ENCODE measurements around the gene SYNPO2. TPM values are rescaled to one million over a fixed set of nuclear protein-coding genes. Genes with fewer than 3 reads are reported as not detected.

The SYNPO2 gene
- total and polyA plus RNA-seq, 10 donors = 3.6 to 72.1 (median 29.0) TPM

DNA sequence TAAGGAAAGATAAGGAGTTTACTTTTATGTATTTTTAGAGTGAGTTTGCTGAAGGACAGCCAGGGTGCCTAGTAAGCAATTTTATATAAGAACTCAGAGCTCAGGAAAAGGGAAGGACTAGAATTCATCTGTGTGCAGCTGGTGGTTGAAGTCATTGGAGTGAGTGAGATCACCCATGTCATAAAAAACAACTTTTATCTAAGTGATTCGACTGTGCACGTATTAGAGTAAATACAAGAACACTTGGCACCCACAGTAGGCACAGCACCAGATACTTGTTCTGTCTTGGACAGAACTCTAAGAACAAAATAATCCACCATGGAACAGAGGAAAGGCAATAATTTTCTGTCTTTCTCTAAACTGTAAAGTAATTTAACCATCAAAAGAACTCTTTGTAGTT, 31.6 kb downstream of the SYNPO2 start:
- WGBS, 5 donors = 64 to 78% (median 69%) methylated on average over 2 of the region's 2 CpGs
- no peak for DNase-seq
- no peak overlapping the region for H3K4me3 ChIP-seq

DNA sequence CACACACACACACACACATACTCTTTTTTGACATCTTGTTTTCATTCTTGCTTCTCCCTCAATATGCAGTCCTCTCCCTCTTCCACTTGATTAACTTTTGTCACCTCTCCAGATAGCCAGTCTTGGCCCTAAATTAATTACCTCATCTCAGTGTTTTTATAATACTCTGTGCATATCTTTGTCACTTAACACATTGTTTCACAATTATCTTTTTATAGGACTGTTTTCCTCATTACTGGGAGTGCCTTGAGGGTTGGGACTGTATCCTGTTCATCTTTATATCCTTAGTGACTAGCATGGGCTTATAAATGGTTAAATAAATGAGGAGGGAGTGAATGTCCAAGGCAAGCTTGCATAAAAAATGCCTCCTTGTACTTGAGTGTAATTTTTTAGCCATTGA, 33.1 kb downstream of the SYNPO2 start:
- Histone ChIP-seq H3K9me3 (no peaks in the 10 kb centered on the region), H3K27ac (no peak overlapping the region), H3K27me3 (replicated peaks in 1 of 7) (no peaks in the 10 kb centered on the region), H3K4me1 (no peaks in the 10 kb centered on the region), H3K4me3 (no peak overlapping the region), H3K36me3 (no peaks in the 10 kb centered on the region)
- intact Hi-C loops (cut with DNase I; ENCODE audit: low total_unique reads) = no loop called here
- TF ChIP-seq POLR2A (IDR thresholded peaks at IDR 0.05) (no peak), POLR2AphosphoS5 (IDR thresholded peaks at IDR 0.05) (no peak)
- TF ChIP-seq, protein P1, sequence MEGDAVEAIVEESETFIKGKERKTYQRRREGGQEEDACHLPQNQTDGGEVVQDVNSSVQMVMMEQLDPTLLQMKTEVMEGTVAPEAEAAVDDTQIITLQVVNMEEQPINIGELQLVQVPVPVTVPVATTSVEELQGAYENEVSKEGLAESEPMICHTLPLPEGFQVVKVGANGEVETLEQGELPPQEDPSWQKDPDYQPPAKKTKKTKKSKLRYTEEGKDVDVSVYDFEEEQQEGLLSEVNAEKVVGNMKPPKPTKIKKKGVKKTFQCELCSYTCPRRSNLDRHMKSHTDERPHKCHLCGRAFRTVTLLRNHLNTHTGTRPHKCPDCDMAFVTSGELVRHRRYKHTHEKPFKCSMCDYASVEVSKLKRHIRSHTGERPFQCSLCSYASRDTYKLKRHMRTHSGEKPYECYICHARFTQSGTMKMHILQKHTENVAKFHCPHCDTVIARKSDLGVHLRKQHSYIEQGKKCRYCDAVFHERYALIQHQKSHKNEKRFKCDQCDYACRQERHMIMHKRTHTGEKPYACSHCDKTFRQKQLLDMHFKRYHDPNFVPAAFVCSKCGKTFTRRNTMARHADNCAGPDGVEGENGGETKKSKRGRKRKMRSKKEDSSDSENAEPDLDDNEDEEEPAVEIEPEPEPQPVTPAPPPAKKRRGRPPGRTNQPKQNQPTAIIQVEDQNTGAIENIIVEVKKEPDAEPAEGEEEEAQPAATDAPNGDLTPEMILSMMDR (IDR thresholded peaks at IDR 0.05 in 8 of 11, conservative IDR thresholded peaks at IDR 0.05 in 3 of 11) = no peak
- DNase-seq = no peak

More for the DNA sequence above, 31.6 kb downstream of the SYNPO2 start:
- TF ChIP-seq, protein P1 (IDR thresholded peaks at IDR 0.05 in 8 of 11, conservative IDR thresholded peaks at IDR 0.05 in 3 of 11) = no peak
- Histone ChIP-seq H3K36me3 (no peaks in the 10 kb centered on the region), H3K27ac (no peak overlapping the region), H3K4me1 (no peaks in the 10 kb centered on the region), H3K9me3 (no peaks in the 10 kb centered on the region), H3K27me3 (replicated peaks in 1 of 7) (no peaks in the 10 kb centered on the region)
- intact Hi-C loops (cut with DNase I; ENCODE audit: low total_unique reads) = no loop called here

DNA sequence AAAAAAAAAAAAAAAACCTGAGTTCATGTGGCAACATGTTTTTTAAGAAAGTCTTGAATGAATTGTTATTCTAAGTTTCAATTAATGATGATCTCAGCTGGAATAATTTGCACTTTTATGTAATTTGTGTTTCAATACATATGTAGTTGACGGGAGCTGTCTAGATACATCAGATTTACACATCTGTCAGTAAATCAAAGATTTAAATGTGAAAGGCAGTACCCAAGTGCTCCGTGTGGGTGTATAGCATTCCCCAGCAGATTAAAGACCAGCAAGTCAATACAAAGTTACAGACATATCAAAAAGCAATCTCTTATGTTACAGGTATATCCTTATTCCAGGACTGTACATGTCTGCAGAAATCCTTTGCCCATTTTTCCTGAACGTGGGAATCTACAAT, 35.2 kb downstream of the SYNPO2 start:
- WGBS, 5 donors = 46 to 73% (median 55%) methylated on average over 3 of the region's 3 CpGs
- Histone ChIP-seq H3K36me3 (no peaks in the 10 kb centered on the region), H3K9me3 (no peaks in the 10 kb centered on the region), H3K27me3 (replicated peaks in 1 of 7) (no peaks in the 10 kb centered on the region), H3K4me1 (no peaks in the 10 kb centered on the region), H3K4me3 (no peak overlapping the region), H3K27ac (no peak overlapping the region)
- TF ChIP-seq, protein P1 (IDR thresholded peaks at IDR 0.05 in 8 of 11, conservative IDR thresholded peaks at IDR 0.05 in 3 of 11) = no peak
- no peak for TF ChIP-seq POLR2AphosphoS5 (IDR thresholded peaks at IDR 0.05)
- TF ChIP-seq POLR2A (IDR thresholded peaks at IDR 0.05) = no peak
- DNase-seq = no peak
- intact Hi-C loops (cut with DNase I; ENCODE audit: low total_unique reads) = no loop called here

DNA sequence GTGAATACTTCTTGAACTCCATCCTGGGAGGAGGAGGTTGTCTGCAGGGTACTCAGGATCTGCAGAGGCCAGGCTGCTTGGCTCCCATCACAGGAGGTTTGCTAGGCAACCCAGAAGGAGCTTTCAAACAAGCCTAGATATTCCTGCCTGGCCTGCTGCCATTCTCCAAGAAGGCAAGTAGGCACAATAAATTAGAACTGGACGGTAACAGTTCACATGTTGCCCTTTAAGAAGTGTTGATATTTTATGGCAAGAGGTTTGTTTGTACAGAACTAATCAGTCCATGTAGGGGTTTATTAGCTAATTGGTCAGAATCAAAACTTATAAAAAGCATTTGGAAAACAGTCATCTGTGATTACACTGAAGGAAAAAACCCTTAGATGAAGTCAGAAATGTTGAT, 39.3 kb downstream of the SYNPO2 start:
- Histone ChIP-seq H3K9me3 (no peaks in the 10 kb centered on the region), H3K27ac (no peak overlapping the region), H3K27me3 (replicated peaks in 1 of 7) (no peaks in the 10 kb centered on the region), H3K4me3 (no peak overlapping the region), H3K36me3 (no peaks in the 10 kb centered on the region), H3K4me1 (no peaks in the 10 kb centered on the region)
- DNase-seq = no peak
- intact Hi-C loops (cut with DNase I; ENCODE audit: low total_unique reads) = no loop called here
- WGBS, 5 donors = 77 to 94% (median 83%) methylated on average over 1 of the region's 1 CpG
- TF ChIP-seq, protein P1 (IDR thresholded peaks at IDR 0.05 in 8 of 11, conservative IDR thresholded peaks at IDR 0.05 in 3 of 11) = no peak
- TF ChIP-seq POLR2A (IDR thresholded peaks at IDR 0.05) (no peak), POLR2AphosphoS5 (IDR thresholded peaks at IDR 0.05) (no peak)
